BJ (cell line): ENCODE results near the gene JCAD. TPM values are rescaled to one million over a fixed set of nuclear protein-coding genes. Genes with fewer than 3 reads are reported as not detected.

Experiments used
- CTCF ChIA-PET: fragments of 350-600 bp; formaldehyde crosslinking; extraction: SDS; loops from one replicate; lab custom pipeline; 2021; ENCODE audit warnings: antibody characterized with exemption, inconsistent platforms; lab: Yijun Ruan, JAX
- POLR2A ChIA-PET: fragments of 300-600 bp; sonication (Branson Sonifier 250); formaldehyde crosslinking; extraction: SDS; loops from one replicate; lab custom pipeline; 2021; ENCODE audit warnings: antibody characterized with exemption; lab: Charles Lee
- DNase-seq: peaks from one replicate; pipeline ENCODE4 v3.0.0-alpha.2; 2011; ENCODE audit warnings: low read depth
- H3K27me3 ChIP-seq: 2 replicates; pipeline ENCODE4 v1.6.0; 2011; ENCODE audit warnings: low read length; ENCODE audit not compliant: control insufficient read depth, insufficient read depth
- H3K36me3 ChIP-seq: 2 replicates; pipeline ENCODE4 v1.5.1; 2011; ENCODE audit warnings: low read length; ENCODE audit not compliant: control insufficient read depth, insufficient read depth
- H3K4me3 ChIP-seq: 2 replicates; pipeline ENCODE4 v1.5.1; 2011; ENCODE audit warnings: low read depth, mild to moderate bottlenecking, control low read depth, low read length
- polyA plus RNA-seq: library from polyadenylated mRNA; depleted of rRNA; stranded (reverse); fragments of >200 nt; gene quantifications from 2 replicates; pipeline ENCODE4 v1.2.3, GENCODE V29; 2011
- TF ChIP-seq, protein P1 (sequence below): IDR thresholded peaks from 2 replicates; pipeline ENCODE4 v1.5.1; 2011; ENCODE audit warnings: low read depth, mild to moderate bottlenecking, control low read depth, inconsistent platforms, low read length, moderate library complexity; ENCODE audit not compliant: insufficient read depth

Gene JCAD
- polyA plus RNA-seq, 1 experiment: 13.9 TPM

DNA sequence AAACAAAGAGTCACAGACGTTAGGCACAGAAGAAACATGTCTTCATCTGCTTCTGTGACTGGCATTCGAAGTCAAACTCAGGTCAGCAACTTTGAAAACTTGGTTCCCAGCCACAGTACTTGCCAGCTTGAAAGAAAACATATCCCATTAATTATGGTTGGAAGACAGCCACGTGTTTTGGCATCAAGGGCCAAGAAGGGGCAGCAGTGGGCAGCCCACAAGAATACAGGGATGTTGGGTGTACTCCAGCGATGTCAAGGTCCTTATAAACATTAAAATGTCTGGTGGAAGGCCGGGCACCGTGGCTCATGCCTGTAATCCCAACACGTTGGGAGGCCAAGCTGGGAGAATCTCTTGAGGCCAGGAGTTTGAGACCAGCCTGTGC is 29.5 kb downstream of the JCAD start:
- peaks cover 9% of the 10 kb centered on the region for H3K36me3 ChIP-seq

DNA sequence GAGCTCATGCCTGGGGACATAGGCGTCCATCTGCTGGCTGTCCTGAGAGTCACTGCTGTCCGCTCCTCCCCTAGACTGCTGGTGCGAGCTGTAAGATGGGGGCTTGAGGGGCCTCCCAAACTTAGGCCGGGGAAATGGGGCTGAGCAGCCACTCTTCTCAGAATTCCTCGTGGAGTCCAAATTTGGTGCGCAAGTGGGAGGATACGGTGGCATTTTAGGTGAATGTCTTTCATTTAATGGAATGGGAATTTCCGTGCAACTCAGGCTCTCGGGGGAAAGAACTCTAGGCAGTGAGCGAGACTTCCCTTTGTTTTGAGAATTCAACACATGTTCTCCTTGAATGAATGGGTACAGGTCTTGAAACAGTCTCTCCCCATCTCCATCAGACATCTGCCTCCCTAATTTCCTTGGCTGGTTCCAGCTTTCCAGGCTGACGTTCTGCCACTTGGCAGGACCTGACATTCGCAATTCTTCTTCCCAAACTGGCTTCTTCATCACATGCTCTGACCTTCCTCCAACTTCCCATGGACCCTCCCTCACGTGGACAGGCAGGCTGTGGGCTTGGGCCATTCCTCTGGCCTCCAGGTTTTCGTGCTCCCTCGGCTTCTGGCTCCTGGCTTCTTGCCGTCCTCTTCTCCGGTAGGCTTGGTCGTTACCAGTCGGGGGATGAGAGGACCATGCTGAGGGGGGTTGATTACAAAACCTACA is 30.1 kb downstream of the JCAD start:
- ChIA-PET POLR2A (no interaction called here), CTCF (interaction anchor here (2.5 kb wide), 1 partner anchor 31 kb away, joined by 8 read pairs; no protein-coding TSS in a partner anchor)
- H3K27me3 ChIP-seq: no peaks in the 10 kb centered on the region
- no peak overlapping the region for H3K4me3 ChIP-seq
- TF ChIP-seq, protein P1, sequence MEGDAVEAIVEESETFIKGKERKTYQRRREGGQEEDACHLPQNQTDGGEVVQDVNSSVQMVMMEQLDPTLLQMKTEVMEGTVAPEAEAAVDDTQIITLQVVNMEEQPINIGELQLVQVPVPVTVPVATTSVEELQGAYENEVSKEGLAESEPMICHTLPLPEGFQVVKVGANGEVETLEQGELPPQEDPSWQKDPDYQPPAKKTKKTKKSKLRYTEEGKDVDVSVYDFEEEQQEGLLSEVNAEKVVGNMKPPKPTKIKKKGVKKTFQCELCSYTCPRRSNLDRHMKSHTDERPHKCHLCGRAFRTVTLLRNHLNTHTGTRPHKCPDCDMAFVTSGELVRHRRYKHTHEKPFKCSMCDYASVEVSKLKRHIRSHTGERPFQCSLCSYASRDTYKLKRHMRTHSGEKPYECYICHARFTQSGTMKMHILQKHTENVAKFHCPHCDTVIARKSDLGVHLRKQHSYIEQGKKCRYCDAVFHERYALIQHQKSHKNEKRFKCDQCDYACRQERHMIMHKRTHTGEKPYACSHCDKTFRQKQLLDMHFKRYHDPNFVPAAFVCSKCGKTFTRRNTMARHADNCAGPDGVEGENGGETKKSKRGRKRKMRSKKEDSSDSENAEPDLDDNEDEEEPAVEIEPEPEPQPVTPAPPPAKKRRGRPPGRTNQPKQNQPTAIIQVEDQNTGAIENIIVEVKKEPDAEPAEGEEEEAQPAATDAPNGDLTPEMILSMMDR: no peak
- H3K36me3 ChIP-seq: peaks cover 9% of the 10 kb centered on the region
- no peak for DNase-seq

More for the DNA sequence above, 29.5 kb downstream of the JCAD start:
- Histone ChIP-seq H3K27me3 (no peaks in the 10 kb centered on the region), H3K4me3 (no peak overlapping the region)
- POLR2A ChIA-PET: no interaction called here
- no peak for DNase-seq
- CTCF ChIA-PET: no interaction called here
- TF ChIP-seq, protein P1: no peak

DNA sequence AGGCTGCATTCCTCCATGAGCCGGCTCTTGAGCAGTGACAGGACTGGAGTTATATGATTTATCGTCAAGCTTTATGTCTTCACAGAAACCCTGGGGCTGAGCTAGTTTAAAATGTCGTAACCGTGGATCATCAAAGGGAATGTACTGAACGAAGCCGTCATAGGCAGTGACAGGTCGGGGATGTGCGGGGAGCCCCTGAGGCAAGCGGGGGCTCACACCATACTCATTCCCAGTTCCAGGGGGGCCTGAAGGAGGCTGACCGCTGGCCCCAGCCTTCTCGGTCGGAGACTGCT is 30.7 kb downstream of the JCAD start:
- DNase-seq: no peak
- H3K4me3 ChIP-seq: no peak overlapping the region
- CTCF ChIA-PET: interaction anchor here (0.6 to 2.5 kb wide), 2 partner anchors 30 to 148 kb away, joined by 3 to 8 read pairs; no protein-coding TSS in a partner anchor

DNA sequence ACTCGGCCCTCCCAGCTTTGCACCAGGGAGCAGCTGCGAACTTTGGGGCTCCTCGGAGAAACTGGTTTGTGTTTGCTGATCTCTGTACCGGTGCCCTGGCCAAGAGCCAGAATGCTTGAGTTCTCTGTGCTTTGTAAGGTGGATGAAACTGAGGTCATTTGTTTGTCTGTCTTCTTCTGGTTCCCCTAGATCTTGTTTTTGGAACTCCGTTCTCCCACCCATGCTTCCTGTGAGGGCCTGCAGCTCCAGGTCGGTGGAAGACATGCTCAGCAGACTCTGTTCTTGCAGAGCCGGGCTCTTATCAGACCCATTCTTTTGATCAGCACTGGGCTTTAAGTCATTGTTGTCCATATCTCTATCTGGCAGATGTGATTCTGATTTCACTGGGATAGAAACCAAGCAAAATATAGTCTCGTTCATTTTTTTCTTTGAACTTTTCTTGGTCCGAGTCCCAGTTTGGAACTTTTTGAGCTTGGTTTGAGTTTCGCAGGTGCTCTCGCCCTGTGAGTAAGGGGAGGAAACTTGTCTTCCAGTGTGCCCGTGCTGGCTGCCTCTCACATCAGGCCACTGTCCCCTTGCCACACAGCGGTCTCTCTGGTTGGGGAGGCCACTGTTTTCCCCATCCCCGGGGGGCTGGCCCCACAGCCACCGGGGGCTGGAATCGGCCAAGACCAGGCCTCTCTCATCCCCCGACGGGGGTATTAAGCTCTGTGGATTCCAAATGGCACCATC is 31.2 kb downstream of the JCAD start:
- CTCF ChIA-PET: interaction anchor here (0.6 to 2.5 kb wide), 2 partner anchors 30 to 148 kb away, joined by 3 to 8 read pairs; no protein-coding TSS in a partner anchor
- Histone ChIP-seq H3K36me3 (peaks cover 9% of the 10 kb centered on the region), H3K27me3 (no peaks in the 10 kb centered on the region), H3K4me3 (no peak overlapping the region)
- POLR2A ChIA-PET: no interaction called here
- DNase-seq: no peak
- TF ChIP-seq, protein P1: no peak

More for the DNA sequence above, 30.7 kb downstream of the JCAD start:
- H3K27me3 ChIP-seq: no peaks in the 10 kb centered on the region
- TF ChIP-seq, protein P1: no peak
- POLR2A ChIA-PET: no interaction called here
- peaks cover 9% of the 10 kb centered on the region for H3K36me3 ChIP-seq
